C4-2B (cell line): ENCODE measurements around the gene NR5A2.

Experiments
- ZFX ChIP-seq: fragments of 450-650 bp; IDR thresholded peaks from 2 replicates; pipeline ENCODE4 v1.6.1; 2017
- TF ChIP-seq, protein P1 (sequence below): fragments of 450-650 bp; conservative IDR thresholded peaks from 2 replicates; pipeline ENCODE4 v1.5.1; 2017; ENCODE audit warnings: mild to moderate bottlenecking

DNA sequence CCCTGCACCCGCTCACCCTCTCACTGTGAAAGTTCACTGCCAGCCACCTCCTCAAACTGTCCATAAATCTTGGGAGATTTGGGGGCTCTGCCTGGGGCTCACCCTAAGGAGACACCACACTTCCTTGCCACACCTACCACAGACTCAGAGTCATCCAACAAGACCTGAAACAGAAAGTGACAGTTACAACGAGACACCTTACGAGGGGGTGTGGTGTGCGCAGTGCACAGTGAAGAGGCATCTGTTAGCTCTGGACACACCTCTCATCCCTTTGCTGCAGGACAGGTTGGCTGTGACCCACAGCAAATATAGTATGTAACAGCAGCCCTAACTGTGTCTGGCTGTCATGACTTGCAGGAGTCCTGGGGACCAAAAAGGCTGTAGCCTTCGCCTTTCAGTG is 190.2 kb downstream of the NR5A2 start:
- TF ChIP-seq, protein P1, sequence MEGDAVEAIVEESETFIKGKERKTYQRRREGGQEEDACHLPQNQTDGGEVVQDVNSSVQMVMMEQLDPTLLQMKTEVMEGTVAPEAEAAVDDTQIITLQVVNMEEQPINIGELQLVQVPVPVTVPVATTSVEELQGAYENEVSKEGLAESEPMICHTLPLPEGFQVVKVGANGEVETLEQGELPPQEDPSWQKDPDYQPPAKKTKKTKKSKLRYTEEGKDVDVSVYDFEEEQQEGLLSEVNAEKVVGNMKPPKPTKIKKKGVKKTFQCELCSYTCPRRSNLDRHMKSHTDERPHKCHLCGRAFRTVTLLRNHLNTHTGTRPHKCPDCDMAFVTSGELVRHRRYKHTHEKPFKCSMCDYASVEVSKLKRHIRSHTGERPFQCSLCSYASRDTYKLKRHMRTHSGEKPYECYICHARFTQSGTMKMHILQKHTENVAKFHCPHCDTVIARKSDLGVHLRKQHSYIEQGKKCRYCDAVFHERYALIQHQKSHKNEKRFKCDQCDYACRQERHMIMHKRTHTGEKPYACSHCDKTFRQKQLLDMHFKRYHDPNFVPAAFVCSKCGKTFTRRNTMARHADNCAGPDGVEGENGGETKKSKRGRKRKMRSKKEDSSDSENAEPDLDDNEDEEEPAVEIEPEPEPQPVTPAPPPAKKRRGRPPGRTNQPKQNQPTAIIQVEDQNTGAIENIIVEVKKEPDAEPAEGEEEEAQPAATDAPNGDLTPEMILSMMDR = no peak
- TF ChIP-seq ZFX = no peak
